Measurements from ENCODE around the gene GPR89B.
"Not testable (repeated sequence)": the region's sequence is repeated elsewhere in the genome, so short reads cannot be mapped to it uniquely, and the experiment has no call there.

Gene GPR89B

GRCh38 chr1:147928236-147929132 lies at the start of gene GPR89B:
TSS of gene GPR89B (plus strand) at chr1:147928420. CDS start at chr1:147928537, 117 bp downstream.
- DNase-seq (ENCODE audit: low spot score) = peak; percentile 93

- no peak for DNase-seq (ENCODE audit: low spot score)
Observed at GRCh38 chr1:147879911-147880310, 48.3 kb upstream of the GPR89B start.

GRCh38 chr1:147882535-147882934 lies 45.7 kb upstream of the GPR89B start:
- no peak for DNase-seq (ENCODE audit: low spot score)

GRCh38 chr1:147890177-147890790 lies 37.9 kb upstream of the GPR89B start:
- peak; percentile 35 for DNase-seq (ENCODE audit: low spot score)

GRCh38 chr1:147891088-147891487 lies 37.1 kb upstream of the GPR89B start:
- no peak for DNase-seq (ENCODE audit: low spot score)

- peak; percentile 20 for DNase-seq (ENCODE audit: low spot score)
Observed at GRCh38 chr1:147892216-147892615, 36.0 kb upstream of the GPR89B start.

GRCh38 chr1:147892731-147893214 lies 35.4 kb upstream of the GPR89B start:
- DNase-seq (ENCODE audit: low spot score) = peak; percentile 65

- DNase-seq (ENCODE audit: low spot score) = no peak
Observed at GRCh38 chr1:147895123-147895522, 33.1 kb upstream of the GPR89B start.

- peak; percentile 21 for DNase-seq (ENCODE audit: low spot score)
Observed at GRCh38 chr1:147897029-147897752, 31.0 kb upstream of the GPR89B start.

- no peak for DNase-seq (ENCODE audit: low spot score)
Observed at GRCh38 chr1:147897789-147898188, 30.4 kb upstream of the GPR89B start.

- DNase-seq (ENCODE audit: low spot score) = no peak
Observed at GRCh38 chr1:147902253-147902845, 25.9 kb upstream of the GPR89B start, which contains the start of gene GJA8. TSS of gene GJA8 (plus strand) at chr1:147902795. CDS start at chr1:147907956, 5,161 bp downstream.

GRCh38 chr1:147904726-147905125 lies 23.5 kb upstream of the GPR89B start:
- DNase-seq (ENCODE audit: low spot score) = no peak

- DNase-seq (ENCODE audit: low spot score) = no peak
Observed at GRCh38 chr1:147907786-147908509, 20.3 kb upstream of the GPR89B start.

- no peak for DNase-seq (ENCODE audit: low spot score)
Observed at GRCh38 chr1:147912553-147912952, 15.7 kb upstream of the GPR89B start.

- DNase-seq (ENCODE audit: low spot score) = no peak
Observed at GRCh38 chr1:147913362-147913942, 14.8 kb upstream of the GPR89B start.

- DNase-seq (ENCODE audit: low spot score) = no peak
Observed at GRCh38 chr1:147919896-147920295, 8.3 kb upstream of the GPR89B start.

- DNase-seq (ENCODE audit: low spot score) = no peak
Observed at GRCh38 chr1:147924813-147925212, 3.4 kb upstream of the GPR89B start.

- not testable (repeated sequence) for DNase-seq (ENCODE audit: low spot score)
Observed at GRCh38 chr1:147927215-147927614, 1.0 kb upstream of the GPR89B start.

- not testable (repeated sequence) for DNase-seq (ENCODE audit: low spot score)
Observed at GRCh38 chr1:147927689-147928088, 531 bp upstream of the GPR89B start.

- DNase-seq (ENCODE audit: low spot score) = not testable (repeated sequence)
Observed at GRCh38 chr1:147931137-147931536, 2.9 kb downstream of the GPR89B start.

GRCh38 chr1:147935296-147935695 lies 7.1 kb downstream of the GPR89B start:
- not testable (repeated sequence) for DNase-seq (ENCODE audit: low spot score)
